Right atrium auricular region (tissue), 2 donors: ENCODE data around the gene POC5. TPM values are rescaled to one million over a fixed set of nuclear protein-coding genes. Genes with fewer than 3 reads are reported as not detected.

Experiments
- DNase-seq: peaks from one replicate; pipeline ENCODE4 v3.0.0-alpha.2; 2019; ENCODE audit warnings: low spot score
- H3K27ac ChIP-seq, 2 donors: fragments of 200-600 bp; sonication (generic); 1 replicate in 1 of 2; 2 replicates in 1 of 2; pipeline ENCODE4 v1.5.1; 2016 to 2019
- H3K27me3 ChIP-seq, 2 donors: fragments of 200-600 bp; sonication (generic); one replicate each; pipeline versions ENCODE4 v1.5.1 to v1.6.0; 2017 to 2019
- H3K36me3 ChIP-seq: fragments of 200-600 bp; sonication (generic); one replicate; pipeline ENCODE4 v1.5.1; 2016
- H3K4me1 ChIP-seq, 2 donors: fragments of 200-600 bp; sonication (generic); one replicate each; pipeline versions ENCODE4 v1.5.1 to v1.6.0; 2017 to 2019
- H3K4me3 ChIP-seq, 2 donors: fragments of 200-600 bp; sonication (generic); 1 replicate in 1 of 2; 2 replicates in 1 of 2; pipeline ENCODE4 v1.5.1; 2017 to 2019; ENCODE audit warnings: mild to moderate bottlenecking in 1 of 2, moderate library complexity in 1 of 2
- H3K9me3 ChIP-seq, 2 donors: fragments of 200-600 bp; sonication (generic); one replicate each; pipeline ENCODE4 v1.5.1; 2019
- total RNA-seq, 2 donors: library from RNA; depleted of rRNA; stranded (reverse); fragments of >200 nt; gene quantifications; one replicate each; pipeline ENCODE4 v1.1.0, GENCODE V29; 2016
- TF ChIP-seq, protein P1 (sequence below), 2 donors: fragments of 200-600 bp; sonication (generic); IDR thresholded peaks; one replicate each; pipeline ENCODE4 v1.5.1; 2019; ENCODE audit warnings: antibody characterized with exemption in 2 of 2

Gene POC5
- total RNA-seq, 2 donors from 2014 or later = 2.8 to 12.6 TPM

DNA sequence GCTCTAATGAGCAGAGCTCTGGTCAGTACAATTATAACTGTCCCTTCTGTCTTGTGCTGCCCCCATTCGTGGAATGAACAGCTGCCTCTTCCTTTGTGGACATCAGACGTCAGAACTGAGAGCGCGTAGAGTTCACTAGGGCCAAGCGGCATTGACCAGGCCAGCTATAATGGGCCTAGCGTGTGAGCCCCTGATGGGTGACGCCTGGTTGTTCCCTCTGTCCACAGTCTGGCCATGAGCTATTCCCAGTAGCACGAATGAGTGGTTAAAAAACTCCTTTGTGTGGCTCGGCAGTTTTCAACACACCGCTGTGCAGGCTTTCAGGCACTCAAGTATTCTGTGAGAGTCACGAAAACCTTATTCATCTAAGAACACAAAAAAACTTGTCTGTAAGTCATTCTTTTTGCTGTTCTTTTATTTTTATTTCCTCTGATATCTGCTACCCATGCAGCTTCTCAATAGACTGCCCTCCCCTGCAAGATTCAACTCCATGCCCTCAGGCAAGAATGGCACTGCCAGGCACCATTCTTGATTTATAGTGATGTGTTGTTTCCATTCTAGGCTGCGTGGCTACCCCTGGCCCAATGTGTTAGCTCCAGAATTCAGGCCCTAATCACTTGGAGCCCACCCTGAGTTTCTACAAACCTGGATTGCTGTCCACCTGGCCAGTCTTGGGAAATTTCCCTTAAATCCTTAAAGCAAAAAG lies 53.5 kb downstream of the POC5 start:
- Histone ChIP-seq H3K36me3 (no peaks in the 10 kb centered on the region), H3K9me3 (no peaks in the 10 kb centered on the region), H3K27me3 (no peaks in the 10 kb centered on the region), H3K4me3 (no peak overlapping the region), H3K4me1 (peaks cover 0 to 4% of the 10 kb centered on the region in 2 donors), H3K27ac (no peak overlapping the region)
- TF ChIP-seq, protein P1, sequence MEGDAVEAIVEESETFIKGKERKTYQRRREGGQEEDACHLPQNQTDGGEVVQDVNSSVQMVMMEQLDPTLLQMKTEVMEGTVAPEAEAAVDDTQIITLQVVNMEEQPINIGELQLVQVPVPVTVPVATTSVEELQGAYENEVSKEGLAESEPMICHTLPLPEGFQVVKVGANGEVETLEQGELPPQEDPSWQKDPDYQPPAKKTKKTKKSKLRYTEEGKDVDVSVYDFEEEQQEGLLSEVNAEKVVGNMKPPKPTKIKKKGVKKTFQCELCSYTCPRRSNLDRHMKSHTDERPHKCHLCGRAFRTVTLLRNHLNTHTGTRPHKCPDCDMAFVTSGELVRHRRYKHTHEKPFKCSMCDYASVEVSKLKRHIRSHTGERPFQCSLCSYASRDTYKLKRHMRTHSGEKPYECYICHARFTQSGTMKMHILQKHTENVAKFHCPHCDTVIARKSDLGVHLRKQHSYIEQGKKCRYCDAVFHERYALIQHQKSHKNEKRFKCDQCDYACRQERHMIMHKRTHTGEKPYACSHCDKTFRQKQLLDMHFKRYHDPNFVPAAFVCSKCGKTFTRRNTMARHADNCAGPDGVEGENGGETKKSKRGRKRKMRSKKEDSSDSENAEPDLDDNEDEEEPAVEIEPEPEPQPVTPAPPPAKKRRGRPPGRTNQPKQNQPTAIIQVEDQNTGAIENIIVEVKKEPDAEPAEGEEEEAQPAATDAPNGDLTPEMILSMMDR (IDR thresholded peaks at IDR 0.05) = no peak
- no peak for DNase-seq

DNA sequence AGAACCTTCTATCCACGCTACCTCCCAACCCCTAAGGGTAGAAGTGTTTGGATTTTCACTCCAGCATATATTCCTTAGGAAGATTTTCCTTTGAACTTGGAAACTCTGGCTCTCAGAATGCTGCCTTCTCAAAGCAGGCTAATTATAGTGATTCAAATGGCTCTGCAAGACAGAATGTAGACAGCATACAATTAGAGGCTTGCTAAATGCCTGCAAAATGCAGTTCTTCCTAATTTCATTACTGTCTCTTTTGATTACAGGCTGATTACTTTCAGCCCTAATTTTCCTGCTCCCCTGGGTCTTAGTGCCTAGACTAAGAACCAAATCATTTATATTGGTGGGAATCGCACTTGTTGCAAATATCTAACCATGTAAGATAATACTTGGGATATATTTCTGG lies 55.2 kb downstream of the POC5 start:
- Histone ChIP-seq H3K27ac (no peak overlapping the region), H3K36me3 (no peaks in the 10 kb centered on the region), H3K27me3 (no peaks in the 10 kb centered on the region), H3K4me3 (no peak overlapping the region), H3K9me3 (no peaks in the 10 kb centered on the region), H3K4me1 (no peaks in the 10 kb centered on the region)
- DNase-seq = no peak
- TF ChIP-seq, protein P1 (IDR thresholded peaks at IDR 0.05) = no peak

DNA sequence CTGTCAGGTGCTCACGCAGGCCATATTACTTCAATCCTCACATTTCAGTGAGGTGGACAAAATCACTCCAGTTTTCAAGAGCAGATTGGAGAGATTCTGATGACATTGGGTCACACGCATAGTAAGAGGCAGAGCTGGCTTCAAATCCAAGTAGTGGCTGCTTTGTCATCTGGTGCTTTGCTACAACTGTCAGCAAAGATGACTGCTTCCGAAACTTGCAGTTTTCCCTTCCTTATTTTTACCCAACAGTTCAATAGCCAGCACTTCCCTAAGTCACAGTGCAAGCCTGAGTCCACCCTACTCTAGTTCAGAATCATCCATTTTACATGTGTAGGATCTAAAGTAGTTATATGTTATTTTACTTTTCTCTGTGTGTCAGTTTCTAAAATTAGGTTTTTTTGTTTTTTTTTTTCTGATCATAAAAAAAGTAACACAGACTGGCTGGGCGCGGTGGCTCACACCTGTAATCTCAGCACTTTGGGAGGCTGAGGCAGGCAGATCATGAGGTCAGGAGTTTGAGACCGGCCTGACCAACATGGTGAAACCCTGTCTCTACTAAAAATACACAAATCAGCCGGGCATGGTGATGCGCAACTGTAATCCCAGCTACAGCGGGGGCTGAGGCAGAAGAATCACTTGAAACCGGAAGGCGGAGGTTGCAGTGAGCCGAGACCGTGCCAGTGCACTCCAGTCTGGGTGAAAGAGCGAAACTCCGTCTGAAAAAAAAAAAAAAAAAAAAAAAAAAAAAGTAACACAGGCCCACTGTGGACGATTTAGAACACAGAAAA lies 56.4 kb downstream of the POC5 start:
- no peaks in the 10 kb centered on the region for H3K9me3 ChIP-seq
- no peak overlapping the region for H3K27ac ChIP-seq
- TF ChIP-seq, protein P1 (IDR thresholded peaks at IDR 0.05) = no peak

DNA sequence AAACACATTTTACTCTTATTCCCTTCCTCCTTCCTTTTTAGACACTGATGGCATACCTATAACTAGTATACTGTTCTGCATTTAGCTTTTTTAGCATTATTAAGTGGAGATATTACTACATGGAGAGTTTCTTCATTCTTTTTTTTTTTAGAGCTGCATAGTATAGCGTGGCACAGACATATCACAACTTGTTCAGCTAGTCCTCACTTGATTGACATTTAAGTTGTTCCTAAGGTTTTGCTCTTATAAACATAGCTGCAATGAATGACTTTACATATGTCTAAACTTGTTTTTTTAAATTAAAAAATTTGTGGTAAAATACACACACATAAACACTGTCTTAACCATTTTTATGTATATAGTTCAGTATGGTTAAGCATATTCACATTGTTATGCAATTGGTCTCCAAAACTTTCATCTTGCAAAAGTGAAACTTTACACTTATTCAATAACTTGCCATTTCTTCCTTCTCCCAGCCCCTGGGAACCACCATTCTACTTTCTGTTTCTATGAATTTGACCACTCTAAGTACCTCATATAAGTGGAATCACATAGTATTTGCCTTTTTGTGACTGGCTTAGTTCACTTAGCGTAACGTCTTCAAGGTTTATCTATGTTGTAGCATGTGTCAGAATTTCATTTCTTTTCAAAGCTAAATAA lies 57.3 kb downstream of the POC5 start:
- no peak overlapping the region for H3K4me3 ChIP-seq
- H3K27ac ChIP-seq = no peak overlapping the region
- TF ChIP-seq, protein P1 (IDR thresholded peaks at IDR 0.05) = no peak
- H3K27me3 ChIP-seq = no peaks in the 10 kb centered on the region
- no peak for DNase-seq
- H3K9me3 ChIP-seq = no peaks in the 10 kb centered on the region
- peaks cover 0 to 4% of the 10 kb centered on the region in 2 donors for H3K4me1 ChIP-seq
- no peaks in the 10 kb centered on the region for H3K36me3 ChIP-seq

More for the DNA sequence above, 56.4 kb downstream of the POC5 start:
- Histone ChIP-seq H3K27me3 (no peaks in the 10 kb centered on the region), H3K4me1 (no peaks in the 10 kb centered on the region), H3K36me3 (no peaks in the 10 kb centered on the region), H3K4me3 (no peak overlapping the region)
- no peak for DNase-seq

DNA sequence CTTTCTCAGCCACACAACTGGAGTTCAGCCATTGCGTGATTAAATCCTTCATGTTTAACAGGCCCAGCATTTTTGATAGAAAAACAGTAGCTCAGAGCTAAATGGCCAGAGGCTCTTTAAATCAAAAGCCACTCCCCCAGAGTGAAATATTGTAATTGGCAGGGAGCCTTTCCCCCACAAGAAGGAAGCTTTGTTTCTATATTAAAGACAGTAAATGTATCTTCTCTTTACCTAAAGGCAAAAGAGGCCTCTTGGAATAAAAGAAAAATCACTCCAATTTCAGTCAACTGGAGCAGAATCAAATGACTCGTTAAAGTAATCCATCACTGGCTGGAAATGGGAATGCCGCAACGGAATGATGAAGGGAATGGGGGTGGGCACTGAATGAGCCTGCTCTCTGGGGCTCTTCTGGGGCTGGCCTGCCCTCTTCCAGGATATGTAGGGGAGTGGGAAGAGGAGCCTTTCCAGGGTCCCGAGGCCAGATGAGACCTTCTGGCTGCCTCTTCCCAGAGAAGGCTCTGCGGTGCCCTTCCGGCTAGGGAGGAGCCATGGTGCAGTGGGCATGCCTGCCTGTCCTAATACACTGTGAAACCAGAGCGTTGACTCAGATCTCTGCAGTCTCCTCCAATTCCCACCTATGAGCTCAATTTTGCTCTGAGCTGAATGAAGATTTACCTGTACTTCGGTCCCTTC lies 60.8 kb downstream of the POC5 start:
- H3K36me3 ChIP-seq = no peaks in the 10 kb centered on the region
- no peaks in the 10 kb centered on the region for H3K9me3 ChIP-seq
- no peak for DNase-seq
- H3K27ac ChIP-seq = peak overlapping the region; percentile 37 to 56
- H3K4me1 ChIP-seq = peaks cover 0 to 4% of the 10 kb centered on the region in 2 donors
- H3K4me3 ChIP-seq = peak overlapping the region; percentile 39 to 48
- H3K27me3 ChIP-seq = no peaks in the 10 kb centered on the region
- TF ChIP-seq, protein P1 (IDR thresholded peaks at IDR 0.05) = no peak
